Parathyroid adenoma (tissue), 2 donors: ENCODE measurements around the gene CWC25.

Experiments
- H2AFZ ChIP-seq: fragments of 300-600 bp; sonication (generic); one replicate; pipeline ENCODE4 v1.7.0; 2017; ENCODE audit warnings: antibody characterized with exemption, mild to moderate bottlenecking
- H3K27ac ChIP-seq: fragments of 300-600 bp; sonication (generic); one replicate; pipeline ENCODE4 v1.7.0; 2017
- H3K27me3 ChIP-seq: fragments of 300-600 bp; sonication (generic); one replicate; pipeline ENCODE4 v1.7.0; 2017; ENCODE audit warnings: low read length; ENCODE audit not compliant: control insufficient read depth, insufficient read depth
- H3K36me3 ChIP-seq: fragments of 300-600 bp; sonication (generic); one replicate; pipeline ENCODE4 v1.7.0; 2017; ENCODE audit warnings: low read length; ENCODE audit not compliant: control insufficient read depth, insufficient read depth
- H3K4me1 ChIP-seq: fragments of 300-600 bp; sonication (generic); one replicate; pipeline ENCODE4 v1.7.0; 2017; ENCODE audit warnings: control low read depth
- H3K4me2 ChIP-seq: fragments of 300-600 bp; sonication (generic); one replicate; pipeline ENCODE4 v1.7.0; 2017; ENCODE audit warnings: low read length
- H3K4me3 ChIP-seq: fragments of 300-600 bp; sonication (generic); one replicate; pipeline ENCODE4 v1.7.0; 2017; ENCODE audit warnings: low read depth, low read length
- H3K79me2 ChIP-seq: fragments of 300-600 bp; sonication (generic); one replicate; pipeline ENCODE4 v1.7.0; 2017; ENCODE audit warnings: control low read depth
- H3K9ac ChIP-seq: fragments of 300-600 bp; sonication (generic); one replicate; pipeline ENCODE4 v1.7.0; 2017; ENCODE audit warnings: mild to moderate bottlenecking
- H3K9me3 ChIP-seq: fragments of 300-600 bp; sonication (generic); one replicate; pipeline ENCODE4 v1.7.0; 2017; ENCODE audit warnings: low read length; ENCODE audit not compliant: control insufficient read depth
- CTCF ChIP-seq: fragments of 300-600 bp; sonication (generic); IDR thresholded peaks from one replicate; pipeline ENCODE4 v1.7.0; 2017; ENCODE audit warnings: antibody characterized with exemption, mild to moderate bottlenecking
- donor health status: primary hyperparathyroidism.

The CWC25 gene

GRCh38 chr17:38773258-38773657, 51.9 kb downstream of the CWC25 start:
- H3K4me1 ChIP-seq = no peaks in the 10 kb centered on the region
- H3K4me3 ChIP-seq = no peak overlapping the region
- H3K27me3 ChIP-seq = no peaks in the 10 kb centered on the region
- no peaks in the 10 kb centered on the region for H3K79me2 ChIP-seq
- H3K4me2 ChIP-seq = no peak overlapping the region
- TF ChIP-seq CTCF = no peak
- H3K36me3 ChIP-seq = no peaks in the 10 kb centered on the region
- no peak overlapping the region for H3K27ac ChIP-seq
- no peak overlapping the region for H2AFZ ChIP-seq
- no peaks in the 10 kb centered on the region for H3K9me3 ChIP-seq
- no peak overlapping the region for H3K9ac ChIP-seq

- Histone ChIP-seq H2AFZ (no peak overlapping the region), H3K36me3 (no peaks in the 10 kb centered on the region), H3K4me2 (peak overlapping the region; percentile 13), H3K4me1 (no peaks in the 10 kb centered on the region), H3K27ac (no peak overlapping the region), H3K27me3 (no peaks in the 10 kb centered on the region), H3K79me2 (no peaks in the 10 kb centered on the region), H3K9ac (no peak overlapping the region), H3K9me3 (no peaks in the 10 kb centered on the region), H3K4me3 (no peak overlapping the region)
- TF ChIP-seq CTCF = no peak
Measured at GRCh38 chr17:38768417-38768816, 56.7 kb downstream of the CWC25 start.

GRCh38 chr17:38766341-38766740, 58.8 kb downstream of the CWC25 start:
- H3K4me3 ChIP-seq = no peak overlapping the region
- H3K4me1 ChIP-seq = no peaks in the 10 kb centered on the region
- H3K27ac ChIP-seq = no peak overlapping the region
- H3K9ac ChIP-seq = no peak overlapping the region
- no peak overlapping the region for H2AFZ ChIP-seq
- H3K36me3 ChIP-seq = no peaks in the 10 kb centered on the region
- H3K4me2 ChIP-seq = no peak overlapping the region
- H3K9me3 ChIP-seq = no peaks in the 10 kb centered on the region
- no peaks in the 10 kb centered on the region for H3K79me2 ChIP-seq
- no peak for TF ChIP-seq CTCF
- no peaks in the 10 kb centered on the region for H3K27me3 ChIP-seq

- TF ChIP-seq CTCF = no peak
- no peak overlapping the region for H3K4me2 ChIP-seq
- no peaks in the 10 kb centered on the region for H3K36me3 ChIP-seq
- H3K27me3 ChIP-seq = no peaks in the 10 kb centered on the region
- H2AFZ ChIP-seq = no peak overlapping the region
- H3K9me3 ChIP-seq = no peaks in the 10 kb centered on the region
- H3K4me3 ChIP-seq = no peak overlapping the region
- no peak overlapping the region for H3K27ac ChIP-seq
- H3K9ac ChIP-seq = no peak overlapping the region
- peaks cover 5% of the 10 kb centered on the region for H3K79me2 ChIP-seq
- no peaks in the 10 kb centered on the region for H3K4me1 ChIP-seq
Measured at GRCh38 chr17:38762231-38762630, 62.9 kb downstream of the CWC25 start.

GRCh38 chr17:38761612-38762011, 63.5 kb downstream of the CWC25 start:
- Histone ChIP-seq H3K36me3 (no peaks in the 10 kb centered on the region), H3K27ac (no peak overlapping the region), H3K27me3 (no peaks in the 10 kb centered on the region), H3K4me3 (no peak overlapping the region), H2AFZ (no peak overlapping the region), H3K9ac (no peak overlapping the region), H3K9me3 (no peaks in the 10 kb centered on the region), H3K4me1 (no peaks in the 10 kb centered on the region), H3K4me2 (no peak overlapping the region), H3K79me2 (peaks cover 8% of the 10 kb centered on the region)
- no peak for TF ChIP-seq CTCF
